ENCODE measurements around the gene CFDP1.
"Not testable (repeated sequence)": the region's sequence is repeated elsewhere in the genome, so short reads cannot be mapped to it uniquely, and the experiment has no call there.

Gene CFDP1

GRCh38 chr16:75458439-75458838 is 25.1 kb upstream of the CFDP1 start:
- DNase-seq (ENCODE audit: low spot score), result peak; percentile 4

GRCh38 chr16:75458029-75458428 is 24.7 kb upstream of the CFDP1 start:
- DNase-seq (ENCODE audit: low spot score), result no peak

- DNase-seq (ENCODE audit: low spot score), result peak; percentile 23
Observed at GRCh38 chr16:75457485-75458021, 24.2 kb upstream of the CFDP1 start.

GRCh38 chr16:75456971-75457370 is 23.7 kb upstream of the CFDP1 start:
- DNase-seq (ENCODE audit: low spot score), result peak; percentile 46

- DNase-seq (ENCODE audit: low spot score), result peak; percentile 11
Observed at GRCh38 chr16:75456486-75456885, 23.2 kb upstream of the CFDP1 start.

GRCh38 chr16:75455677-75456076 is 22.4 kb upstream of the CFDP1 start:
- DNase-seq (ENCODE audit: low spot score), result peak; percentile 6

- DNase-seq (ENCODE audit: low spot score), result peak; percentile 20
Observed at GRCh38 chr16:75452464-75453190, 19.3 kb upstream of the CFDP1 start.

- DNase-seq (ENCODE audit: low spot score), result no peak
Observed at GRCh38 chr16:75446416-75446815, 13.1 kb upstream of the CFDP1 start.

- no peak for DNase-seq (ENCODE audit: low spot score)
Observed at GRCh38 chr16:75445298-75445697, 12.0 kb upstream of the CFDP1 start.

- no peak for DNase-seq (ENCODE audit: low spot score)
Observed at GRCh38 chr16:75443298-75443697, 10.0 kb upstream of the CFDP1 start.

- no peak for DNase-seq (ENCODE audit: low spot score)
Observed at GRCh38 chr16:75433732-75434413, 570 bp upstream of the CFDP1 start.

- DNase-seq (ENCODE audit: low spot score), result no peak
Observed at GRCh38 chr16:75429621-75430403, 3.5 kb downstream of the CFDP1 start.

- not testable (repeated sequence) for DNase-seq (ENCODE audit: low spot score)
Observed at GRCh38 chr16:75426524-75426923, 6.8 kb downstream of the CFDP1 start.

GRCh38 chr16:75424105-75424762 is 9.1 kb downstream of the CFDP1 start:
- DNase-seq (ENCODE audit: low spot score), result not testable (repeated sequence)

- no peak for DNase-seq (ENCODE audit: low spot score)
Observed at GRCh38 chr16:75423723-75424104, 9.6 kb downstream of the CFDP1 start.

GRCh38 chr16:75421820-75422126 is 11.5 kb downstream of the CFDP1 start:
- no peak for DNase-seq (ENCODE audit: low spot score)

- DNase-seq (ENCODE audit: low spot score), result peak; percentile 72
Observed at GRCh38 chr16:75420987-75421819, 12.1 kb downstream of the CFDP1 start.

- DNase-seq (ENCODE audit: low spot score), result no peak
Observed at GRCh38 chr16:75416904-75417565, 16.3 kb downstream of the CFDP1 start.

- DNase-seq (ENCODE audit: low spot score), result no peak
Observed at GRCh38 chr16:75415169-75415905, 18.0 kb downstream of the CFDP1 start.

- no peak for DNase-seq (ENCODE audit: low spot score)
Observed at GRCh38 chr16:75413951-75414350, 19.4 kb downstream of the CFDP1 start.
